Medulla oblongata (tissue), 1 donor: ENCODE data around the gene PGR.

Experiments
- DNase-seq: peaks from one replicate; pipeline ENCODE4 v3.0.0-alpha.2; 2015; ENCODE audit errors: extremely low spot score

Gene PGR

DNA sequence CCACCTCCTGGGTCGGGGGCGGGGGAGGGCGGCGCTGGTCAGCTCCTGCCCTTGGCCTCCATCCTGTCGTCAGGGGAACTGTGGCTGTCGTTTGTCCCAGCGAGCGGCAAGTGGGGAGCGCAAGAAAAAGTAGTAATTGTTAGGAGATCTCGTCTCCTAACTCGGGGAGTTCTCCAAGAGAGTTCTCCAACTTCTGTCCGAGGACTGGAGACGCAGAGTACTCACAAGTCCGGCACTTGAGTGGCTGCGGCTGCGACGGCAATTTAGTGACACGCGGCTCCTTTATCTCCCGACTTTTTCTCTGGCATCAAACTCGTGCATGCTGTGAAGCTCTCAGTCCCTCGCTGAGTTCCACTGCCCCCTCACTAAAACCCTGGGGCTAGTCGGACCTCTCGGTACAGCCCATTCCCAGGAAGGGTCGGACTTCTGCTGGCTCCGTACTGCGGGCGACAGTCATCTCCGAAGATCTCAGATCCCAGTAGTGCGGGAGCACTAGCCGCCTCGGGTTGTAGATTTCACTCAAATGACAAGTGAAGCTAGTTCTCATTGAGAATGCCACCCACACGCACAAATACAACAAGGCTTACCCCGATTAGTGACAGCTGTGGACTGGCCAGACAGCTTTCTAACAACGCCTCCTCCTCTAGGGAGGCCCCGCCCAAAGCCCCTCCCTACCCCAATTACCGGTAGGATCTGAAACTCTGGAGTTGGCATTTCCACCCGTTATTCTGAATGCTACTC lies at the start of gene PGR:
Gene PGR, minus strand, starts transcription at position 611 of the 741 bp plus-strand sequence. CDS start 743 bp downstream, outside the sequence.
- DNase-seq = peak; percentile 10

DNA sequence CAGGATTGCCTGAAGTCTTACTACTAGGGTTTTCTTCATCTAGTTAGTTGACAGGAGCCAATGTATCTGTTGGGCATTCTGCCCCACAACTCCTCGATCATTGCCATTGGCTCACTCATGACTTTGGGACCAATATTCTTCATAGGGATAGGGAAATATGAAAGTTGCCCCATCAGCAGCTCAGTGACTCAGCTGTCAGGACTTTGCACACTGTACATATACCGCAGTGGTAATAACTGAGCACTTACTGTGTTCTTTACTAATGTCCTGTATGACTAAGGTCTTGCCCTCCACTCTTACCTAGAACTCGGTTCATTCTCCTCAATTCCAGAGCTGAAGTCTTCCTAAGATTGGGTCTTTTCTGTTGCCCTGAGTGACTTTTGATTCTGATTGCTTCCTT lies 46.8 kb upstream of the PGR start:
- no peak for DNase-seq

DNA sequence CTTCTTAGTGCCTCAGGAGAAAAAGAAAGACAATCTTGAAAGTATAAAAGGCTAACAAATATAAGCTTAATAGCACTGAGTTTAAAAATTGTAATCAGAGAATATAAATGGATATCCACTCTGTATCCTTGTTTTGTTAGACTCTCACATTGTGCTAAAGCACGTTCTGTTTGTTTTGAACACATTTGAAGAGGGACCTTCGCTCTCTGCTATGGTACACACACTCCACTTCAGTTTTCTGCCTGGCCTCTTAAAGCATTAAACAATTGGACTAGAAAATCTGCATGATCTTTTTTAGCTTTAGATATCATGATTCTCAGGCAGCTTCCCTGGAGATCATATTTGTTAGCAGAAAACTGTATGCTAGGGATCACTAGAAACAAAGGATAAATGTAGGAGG lies 40.3 kb upstream of the PGR start:
- DNase-seq = no peak

DNA sequence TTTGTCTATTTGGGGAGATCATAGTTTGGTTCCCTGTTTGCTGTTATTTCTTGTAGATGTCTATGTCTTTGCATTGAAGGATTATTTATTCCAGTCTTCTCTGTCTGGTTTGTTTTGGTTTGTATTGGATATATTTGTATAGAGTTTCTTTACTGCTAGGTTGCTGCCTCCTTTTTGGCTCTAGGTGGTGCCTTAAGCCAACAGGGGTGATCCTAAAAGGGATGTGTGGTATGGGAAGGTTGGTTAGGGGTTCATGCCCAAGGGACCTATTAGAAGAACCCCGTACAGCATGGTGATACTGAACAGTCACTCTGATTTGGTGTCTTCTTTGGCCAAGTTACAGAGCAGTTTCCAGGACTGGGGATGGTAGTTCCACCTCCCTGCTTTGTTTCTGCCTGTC lies 36.4 kb upstream of the PGR start:
- no peak for DNase-seq

DNA sequence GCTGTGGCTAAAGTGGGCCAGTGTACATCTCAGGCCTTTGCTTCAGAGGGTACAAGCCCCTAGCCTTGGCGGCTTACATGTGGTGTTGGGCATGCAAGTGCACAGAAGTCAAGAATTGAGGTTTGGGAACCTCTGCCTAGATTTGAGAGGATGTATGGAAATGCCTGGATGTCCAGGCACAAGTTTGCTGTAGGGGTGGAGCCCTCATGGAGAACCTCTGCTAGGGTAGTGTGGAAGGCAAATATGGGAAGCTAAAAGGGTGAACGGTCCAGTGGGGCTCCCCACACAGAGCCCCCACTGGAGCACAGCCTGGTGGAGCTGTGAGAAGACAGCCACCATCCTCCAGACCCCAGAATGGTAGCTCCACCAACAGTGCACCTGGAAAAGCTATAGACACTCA lies 28.5 kb upstream of the PGR start:
- DNase-seq = no peak

DNA sequence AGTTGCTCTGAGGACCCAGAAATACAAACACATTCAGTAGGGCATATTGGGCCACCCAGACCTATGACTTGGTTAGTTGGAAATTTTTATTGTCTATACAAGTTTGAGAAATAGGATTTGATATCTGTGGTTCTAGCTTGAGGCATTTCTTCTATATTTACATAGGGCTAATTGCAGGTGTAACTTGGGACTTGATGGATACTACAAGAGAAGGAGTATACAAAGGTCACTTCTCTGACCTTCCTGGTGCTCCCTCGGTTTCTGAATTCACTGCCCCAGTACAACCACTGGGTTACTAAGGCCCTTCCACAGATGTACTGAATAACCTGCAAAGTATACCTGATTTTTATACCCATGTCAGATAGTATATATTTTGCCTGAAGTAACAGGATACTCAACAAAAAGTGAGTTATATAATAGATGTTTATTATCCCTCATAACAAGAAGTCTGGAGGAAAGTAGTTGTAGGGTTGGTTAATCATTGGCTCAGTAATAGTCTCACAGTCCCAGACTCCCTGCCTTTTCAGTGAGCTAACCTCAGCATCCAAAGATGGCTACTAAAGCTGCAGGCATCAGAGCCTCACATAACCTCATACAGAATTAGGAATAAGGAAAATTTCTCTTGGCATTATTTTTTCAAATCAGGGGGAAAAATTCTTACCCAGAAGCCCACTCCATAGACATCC lies 8.8 kb upstream of the PGR start:
- DNase-seq = no peak

DNA sequence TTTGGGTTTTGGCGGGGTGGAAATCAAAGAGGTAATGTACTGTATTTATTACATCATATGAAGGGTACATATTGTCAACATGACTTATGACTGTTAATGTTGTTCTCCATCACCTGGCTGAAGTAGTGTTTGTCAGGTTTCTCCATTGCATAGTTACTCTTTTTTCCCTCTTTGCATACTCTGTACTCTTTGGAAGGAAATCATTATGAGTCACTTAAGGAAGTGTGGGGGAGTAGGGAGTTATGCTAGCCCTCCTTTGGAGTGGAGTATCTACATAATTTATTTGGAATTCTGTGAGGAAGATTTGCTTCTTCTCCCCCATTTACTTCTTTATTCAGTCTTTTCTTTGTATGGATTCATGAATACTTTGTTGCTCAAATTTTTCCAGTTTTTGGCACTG lies 3.6 kb upstream of the PGR start:
- no peak for DNase-seq

DNA sequence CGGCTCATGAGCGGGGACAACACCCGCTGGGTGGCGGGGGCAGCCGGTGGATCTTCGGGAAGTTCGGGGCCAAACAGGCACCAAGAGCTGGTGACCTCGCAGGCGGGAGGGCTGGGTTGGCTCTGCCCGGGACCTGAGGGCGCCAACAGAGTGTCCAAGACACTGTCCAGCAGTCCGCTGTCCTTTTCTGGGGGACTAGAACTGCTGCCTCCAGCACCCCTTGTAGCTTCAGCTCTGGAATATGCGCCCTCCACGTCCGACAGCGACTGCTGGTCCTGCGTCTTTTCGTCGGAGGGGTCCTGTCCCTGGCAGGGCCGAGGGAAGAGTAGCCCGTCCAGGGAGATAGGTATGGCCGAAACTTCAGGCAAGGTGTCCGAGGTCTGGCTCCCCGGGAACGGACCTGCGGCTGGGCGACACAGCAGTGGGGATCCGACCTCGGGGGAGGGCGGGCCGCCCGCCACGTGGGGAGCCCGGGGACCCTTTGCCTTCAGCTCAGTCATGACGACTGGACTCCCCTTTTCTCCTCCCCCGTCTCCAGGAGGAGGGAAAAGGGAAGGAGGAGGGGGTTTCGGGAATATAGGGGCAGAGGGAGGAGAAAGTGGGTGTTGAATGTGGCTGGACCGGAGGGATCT lies 926 bp downstream of the PGR start:
- DNase-seq = no peak

DNA sequence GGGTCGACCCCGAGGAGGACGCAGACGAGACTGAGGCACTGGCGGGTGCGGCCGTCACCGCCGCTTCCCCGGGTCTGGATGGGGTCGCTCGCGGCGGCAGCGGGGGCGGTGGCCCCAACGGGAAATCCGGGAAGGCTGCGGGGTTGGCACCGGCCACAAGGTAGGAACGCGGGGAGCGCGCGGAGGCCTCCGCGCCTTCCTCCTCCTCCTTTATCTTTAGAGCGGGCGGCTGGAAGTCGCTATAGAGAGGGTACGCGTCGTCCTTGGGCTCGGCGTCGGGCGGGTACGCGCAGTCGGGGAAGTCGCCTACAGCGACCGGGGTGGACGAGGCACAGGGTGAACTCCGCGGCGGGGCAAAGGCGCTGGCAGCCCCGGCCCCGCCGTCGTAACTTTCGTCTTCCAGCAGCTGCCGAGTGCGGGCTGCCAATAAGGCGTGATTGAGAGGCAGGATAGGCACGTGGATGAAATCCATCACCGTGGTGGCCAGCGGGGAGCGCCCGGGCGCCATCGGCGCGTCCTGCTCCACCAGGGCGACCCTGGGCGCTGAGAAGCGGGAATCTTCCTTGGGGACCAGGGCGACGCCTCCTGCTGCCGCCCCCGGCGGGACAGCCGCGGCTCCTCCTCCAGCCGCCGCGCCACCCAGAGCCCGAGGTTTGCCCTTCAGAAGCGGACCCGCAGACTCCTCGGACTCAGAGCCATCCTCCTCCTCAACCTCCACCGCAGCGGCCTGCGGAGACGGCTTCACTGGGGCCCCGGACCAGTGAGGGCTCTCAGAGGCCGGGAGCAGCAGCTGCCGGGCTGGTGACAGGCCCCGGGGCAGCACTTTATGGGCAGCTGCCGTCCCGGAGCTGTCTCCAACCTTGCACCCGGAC lies 1.7 kb downstream of the PGR start:
- no peak for DNase-seq

DNA sequence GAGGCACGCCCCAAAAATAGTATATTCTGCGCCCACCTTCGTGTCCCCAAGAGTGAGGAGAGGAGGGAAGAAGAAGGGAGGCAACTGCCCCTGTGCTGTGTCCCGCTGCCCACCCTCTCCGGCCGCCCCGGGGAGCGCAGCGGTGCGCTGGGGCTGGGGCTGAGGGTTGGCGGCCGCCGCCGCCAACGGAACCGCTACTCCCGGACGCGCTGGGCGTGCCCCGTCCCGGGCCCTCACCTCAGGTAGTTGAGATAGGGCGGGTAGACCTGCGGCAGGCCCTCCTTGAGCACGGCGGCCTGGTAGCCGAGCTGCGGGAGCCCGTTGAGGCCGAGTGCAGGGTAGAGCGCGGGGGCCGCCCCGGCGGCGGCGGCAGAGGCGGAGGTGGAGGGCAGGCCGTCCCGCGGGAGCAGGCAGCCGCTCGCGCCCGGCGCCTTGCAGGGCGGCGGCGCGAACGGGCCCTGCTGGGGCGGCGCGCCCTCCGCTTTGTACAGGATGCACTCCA lies 2.4 kb downstream of the PGR start:
- DNase-seq = no peak

DNA sequence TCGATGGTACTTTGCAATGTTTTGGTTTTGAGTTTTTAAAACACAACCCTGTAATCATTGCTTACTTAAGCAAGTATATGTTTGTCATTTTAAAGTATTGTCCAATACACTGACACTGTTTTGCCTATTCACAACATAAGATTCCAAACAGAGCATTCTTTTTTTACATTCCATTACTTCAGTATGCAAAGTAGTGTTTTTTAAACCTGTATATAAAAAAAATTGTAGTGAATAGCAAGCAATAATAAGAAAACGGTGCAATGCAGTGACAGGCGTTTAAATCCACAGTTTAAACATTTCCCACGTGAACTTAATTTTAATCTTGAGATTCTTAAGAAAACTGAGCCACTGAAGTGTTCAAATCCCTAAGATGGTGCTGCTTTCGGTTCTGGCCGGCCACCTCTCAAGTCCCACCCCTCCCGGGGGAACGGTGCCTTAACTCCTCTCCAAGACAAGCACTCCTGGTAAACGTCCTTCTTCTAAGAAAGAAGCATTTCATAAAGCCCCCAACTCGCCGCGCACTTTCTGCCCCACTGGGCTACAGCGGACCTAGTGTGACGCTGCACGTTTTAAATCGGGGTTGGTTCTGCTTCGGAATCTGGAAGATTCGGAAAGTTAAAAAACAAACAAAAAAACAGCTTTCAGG lies 2.9 kb downstream of the PGR start:
- peak; percentile 12 for DNase-seq

DNA sequence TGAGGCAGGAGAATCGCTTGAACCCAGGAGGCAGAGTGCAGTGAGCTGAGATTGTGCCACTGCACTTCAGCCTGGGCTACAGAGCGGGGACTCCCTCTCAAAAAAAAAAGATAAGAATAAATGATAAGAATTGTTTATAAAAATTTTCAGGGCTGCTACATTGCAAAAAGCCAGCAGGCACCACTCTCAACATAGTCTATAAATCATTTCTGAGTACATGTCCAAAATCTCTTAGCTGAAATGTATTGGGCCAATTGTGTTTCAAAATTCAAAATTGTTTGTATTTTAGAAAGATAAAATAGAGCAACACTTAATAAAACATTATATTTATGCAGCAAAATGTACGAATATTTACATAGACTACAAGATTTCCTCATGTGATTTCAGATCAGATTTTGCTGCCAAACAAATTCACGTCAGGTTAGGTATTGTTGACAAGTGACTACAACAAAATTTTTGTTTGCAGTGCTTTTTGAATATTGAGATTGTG lies 13.9 kb downstream of the PGR start:
- DNase-seq = no peak

DNA sequence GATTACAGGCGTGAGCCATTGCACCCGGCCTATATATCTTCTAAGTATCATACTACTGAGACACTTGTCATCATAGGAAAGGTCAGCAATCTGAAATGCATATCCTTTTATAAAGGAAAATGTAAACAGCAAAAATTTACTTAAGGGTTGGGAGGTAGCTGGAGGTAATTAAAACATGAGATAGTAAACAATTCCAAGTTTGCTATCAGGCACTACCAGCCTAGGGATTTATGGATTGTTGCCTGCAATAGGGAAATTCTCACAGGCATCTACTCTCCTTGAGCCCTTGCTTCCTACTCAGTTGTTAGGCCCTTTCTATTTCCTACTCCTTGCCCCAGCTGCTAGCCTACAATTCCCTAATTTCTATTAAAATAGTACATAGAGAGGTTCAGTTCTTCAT lies 16.1 kb downstream of the PGR start:
- DNase-seq = no peak

DNA sequence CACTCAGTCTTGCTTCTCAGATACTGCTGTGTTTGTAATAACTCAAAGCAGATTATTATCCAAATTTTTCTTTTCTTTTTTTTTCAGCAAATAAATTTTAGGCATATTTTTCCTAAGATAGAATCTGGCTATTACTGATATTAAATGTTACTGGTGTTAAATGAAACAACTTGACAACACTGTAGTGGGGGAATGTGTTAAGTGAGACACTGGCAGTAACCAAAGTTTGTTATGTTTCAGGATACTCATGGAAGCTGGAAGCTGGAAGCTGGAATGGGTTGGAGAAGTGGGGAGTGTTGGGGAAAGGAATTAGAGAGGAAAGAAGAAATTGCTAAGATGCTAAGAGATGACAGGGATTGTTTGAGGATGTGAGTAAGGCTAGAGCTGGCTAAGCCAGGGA lies 24.9 kb downstream of the PGR start:
- no peak for DNase-seq

DNA sequence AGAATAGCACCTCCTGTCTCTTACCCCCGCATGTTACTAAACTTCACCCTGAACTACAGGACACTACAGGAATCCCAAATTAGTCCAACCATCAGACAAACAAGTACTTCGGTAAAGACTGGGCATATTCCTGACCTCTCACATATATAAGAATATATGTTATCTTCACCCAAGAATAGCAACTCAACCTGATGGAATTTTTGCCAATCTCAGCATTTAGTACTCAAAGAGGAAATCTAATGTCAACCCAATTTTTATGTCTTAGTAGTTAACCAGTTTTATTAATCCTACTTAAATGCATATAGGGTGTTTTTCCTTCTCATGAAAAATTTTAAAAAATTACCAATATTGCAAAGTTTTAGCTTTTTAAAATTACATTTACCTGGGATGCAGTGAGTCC lies 26.2 kb downstream of the PGR start:
- no peak for DNase-seq

DNA sequence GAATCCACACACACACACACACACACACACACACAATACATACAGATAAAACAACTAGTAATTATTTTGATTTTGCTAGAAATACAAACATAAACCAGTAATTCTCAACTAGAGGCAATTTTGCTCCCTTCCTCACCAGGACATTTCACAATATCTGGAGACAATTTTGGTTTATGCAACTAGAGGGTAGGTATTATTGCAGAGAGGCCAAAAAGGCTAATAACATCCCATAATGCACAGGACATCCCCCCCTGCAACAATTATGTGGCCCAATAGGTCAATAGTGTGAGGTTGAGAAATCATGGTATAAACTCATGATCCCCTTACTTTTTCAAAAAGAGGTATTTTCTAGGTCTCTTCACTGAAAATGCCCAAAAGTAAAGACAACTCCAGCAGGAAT lies 29.0 kb downstream of the PGR start:
- DNase-seq = no peak

DNA sequence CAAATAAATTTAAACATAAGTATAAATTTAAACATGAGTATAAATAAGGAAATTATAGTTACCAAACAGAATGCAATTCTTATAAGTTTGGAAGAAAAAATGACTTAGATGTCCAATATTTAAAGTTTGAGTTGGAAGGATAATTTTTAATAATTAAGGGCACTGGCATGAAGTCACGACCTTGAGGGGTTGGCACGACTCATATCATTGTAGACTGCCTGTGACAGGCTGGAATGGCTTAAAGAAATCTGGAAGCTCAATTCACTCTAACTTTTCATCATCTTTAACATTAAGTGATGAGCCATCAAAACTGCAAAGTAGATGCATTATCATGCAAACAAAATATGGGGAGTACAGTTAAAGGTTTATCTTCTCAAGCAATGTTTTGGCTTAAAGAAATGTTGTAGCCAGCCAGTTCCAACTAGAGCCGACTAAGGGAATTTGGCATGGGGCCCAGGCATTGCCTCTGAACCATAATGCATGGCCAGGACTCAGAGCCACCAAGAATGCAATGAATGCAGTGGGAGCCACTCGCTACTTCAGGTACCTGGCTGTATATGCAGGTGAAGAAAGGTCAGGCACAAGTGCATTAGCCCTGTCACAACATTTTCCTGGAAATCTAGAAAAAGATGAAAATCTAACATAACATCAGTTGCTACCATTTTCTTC lies 33.4 kb downstream of the PGR start:
- no peak for DNase-seq

DNA sequence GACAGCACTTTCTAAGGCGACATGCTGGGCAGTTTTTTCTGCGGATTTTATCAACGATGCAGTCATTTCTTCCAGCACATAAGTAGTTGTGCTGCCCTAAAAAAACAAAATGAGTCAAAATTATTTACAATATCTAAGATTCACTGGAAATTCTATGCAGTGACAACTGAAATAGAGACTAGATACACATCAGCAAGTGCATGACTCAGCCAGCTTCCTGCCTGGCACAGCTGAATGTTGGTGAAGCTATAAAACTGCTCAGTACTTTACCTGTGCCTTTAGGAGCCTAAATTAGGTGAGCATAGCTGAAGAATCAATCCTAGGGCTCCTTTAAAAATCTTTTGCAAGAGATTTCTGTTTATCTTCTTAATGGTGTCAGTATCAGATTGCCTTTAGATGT lies 37.8 kb downstream of the PGR start:
- DNase-seq = no peak

DNA sequence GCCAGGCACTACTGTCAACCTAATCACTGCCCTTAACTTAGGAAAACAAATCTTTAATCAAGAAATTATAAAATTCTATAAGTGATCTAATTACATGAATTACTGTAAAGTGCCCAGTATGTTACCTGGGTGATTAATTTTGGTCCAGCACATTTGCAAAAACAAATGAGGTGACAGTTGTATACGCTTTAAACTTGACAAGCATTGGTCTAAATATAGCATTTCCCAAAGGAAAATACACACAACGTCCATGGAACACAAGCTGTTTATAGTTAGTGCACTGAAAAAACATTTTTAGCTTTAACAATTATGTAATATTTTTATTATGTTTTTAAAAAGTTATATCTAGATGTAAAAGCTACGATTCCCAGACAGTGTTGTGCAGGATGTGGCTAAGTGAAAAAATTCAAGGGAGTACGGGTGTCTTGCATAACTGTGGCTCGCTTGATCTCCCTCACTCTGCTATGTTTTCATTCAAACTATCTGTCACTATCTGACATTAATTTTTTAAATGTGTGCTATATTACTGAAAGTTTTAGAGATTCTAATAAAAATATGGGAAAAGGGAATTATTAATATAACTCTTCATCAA lies 38.8 kb downstream of the PGR start:
- no peak for DNase-seq

DNA sequence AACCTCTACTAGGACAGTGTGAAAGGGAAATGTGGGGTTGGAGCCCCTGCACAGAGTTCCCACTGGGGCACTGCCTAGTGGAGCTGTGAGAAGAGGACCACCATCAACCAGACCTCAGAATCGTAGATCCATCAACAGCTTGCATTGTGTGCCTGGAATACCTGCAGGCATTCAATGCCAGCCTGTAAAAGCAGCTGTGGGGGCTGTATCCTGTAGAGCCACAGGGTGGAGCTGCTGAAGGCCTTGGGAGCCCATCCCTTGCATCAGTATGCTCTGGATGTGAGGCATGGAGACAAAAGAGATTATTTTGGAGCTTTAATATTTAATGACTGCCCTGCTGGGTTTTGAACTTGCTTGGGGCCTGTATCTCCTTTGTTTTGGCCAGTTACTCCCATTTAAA lies 46.3 kb downstream of the PGR start:
- no peak for DNase-seq
